PFSK-1 (cell line): ENCODE data around the gene ADM5.

Source experiments
- POLR2AphosphoS5 ChIP-seq: IDR thresholded peaks from 2 replicates; pipeline ENCODE4 v1.6.1; 2012; ENCODE audit warnings: low read depth, mild to moderate bottlenecking, control low read depth, low read length, moderate library complexity
- REST ChIP-seq, 2 experiments: IDR thresholded peaks; 2 replicates each; pipeline versions ENCODE4 v1.6.1 to v1.8.0; 2011 to 2012; ENCODE audit warnings: low read depth in 2 of 2, low read length in 2 of 2, control low read depth in 1 of 2, inconsistent platforms in 1 of 2, mild to moderate bottlenecking in 1 of 2, moderate library complexity in 1 of 2; ENCODE audit not compliant: insufficient read depth in 1 of 2
- TAF1 ChIP-seq: IDR thresholded peaks from 2 replicates; pipeline ENCODE4 v1.6.1; 2012; ENCODE audit warnings: low read length, control low read depth, borderline replicate concordance; ENCODE audit not compliant: insufficient read depth

GRCh38 chr19:49682274-49682673, 7.1 kb upstream of the ADM5 start:
- TF ChIP-seq REST (IDR thresholded peaks at IDR 0.05; ENCODE audit: insufficient read depth in 1 of 2, low read depth in 2 of 2, low read length in 2 of 2) = no peak
- TF ChIP-seq TAF1 = no peak
- no peak for TF ChIP-seq POLR2AphosphoS5
